Endodermal cell (in vitro differentiated cells): ENCODE data around the gene AVP. TPM values are rescaled to one million over a fixed set of nuclear protein-coding genes. Genes with fewer than 3 reads are reported as not detected.
"Not testable (repeated sequence)": the region's sequence is repeated elsewhere in the genome, so short reads cannot be mapped to it uniquely, and the experiment has no call there.

Experiments
- DNase-seq: peaks from one replicate; pipeline ENCODE4 v3.0.0-alpha.2; 2017
- H3K27ac ChIP-seq: 2 replicates; pipeline ENCODE4 v1.5.1; 2013; ENCODE audit warnings: mild to moderate bottlenecking, low read depth, low read length, moderate library complexity
- H3K27me3 ChIP-seq: 2 replicates; pipeline ENCODE4 v1.6.1; 2013; ENCODE audit warnings: mild to moderate bottlenecking, low read length, moderate library complexity; ENCODE audit not compliant: insufficient read depth, control insufficient read depth, poor library complexity, severe bottlenecking
- H3K36me3 ChIP-seq: 2 replicates; pipeline ENCODE4 v1.7.0; 2013; ENCODE audit warnings: mild to moderate bottlenecking, low read length, moderate library complexity; ENCODE audit not compliant: control insufficient read depth, insufficient read depth
- H3K4me1 ChIP-seq: one replicate; pipeline ENCODE4 v1.7.0; 2013; ENCODE audit warnings: low read length; ENCODE audit not compliant: control insufficient read depth, insufficient read depth
- H3K4me3 ChIP-seq: 2 replicates; pipeline ENCODE4 v1.5.1; 2013; ENCODE audit warnings: mild to moderate bottlenecking, low read length, moderate library complexity
- H3K9ac ChIP-seq: 2 replicates; pipeline ENCODE4 v1.6.1; 2013; ENCODE audit warnings: mild to moderate bottlenecking, low read length, moderate library complexity; ENCODE audit not compliant: poor library complexity, severe bottlenecking; ENCODE audit errors: extremely low read depth
- H3K9me3 ChIP-seq: 2 replicates; pipeline ENCODE4 v1.6.1; 2013; ENCODE audit warnings: mild to moderate bottlenecking, low read length, moderate library complexity; ENCODE audit not compliant: control insufficient read depth
- H3K27ac Mint-ChIP-seq: 2 replicates; pipeline ENCODE4 v1.8.0; 2020; ENCODE audit warnings: mixed read lengths
- H3K27me3 Mint-ChIP-seq: 2 replicates; pipeline ENCODE4 v1.8.0; 2021; ENCODE audit warnings: mild to moderate bottlenecking, mixed read lengths; ENCODE audit not compliant: insufficient read depth
- H3K36me3 Mint-ChIP-seq: 2 replicates; pipeline ENCODE4 v1.8.0; 2020; ENCODE audit warnings: low read depth, mixed read lengths
- H3K4me1 Mint-ChIP-seq: 2 replicates; pipeline ENCODE4 v1.8.0; 2020; ENCODE audit warnings: mixed read lengths
- H3K4me3 Mint-ChIP-seq: 2 replicates; pipeline ENCODE4 v1.8.0; 2020; ENCODE audit warnings: mild to moderate bottlenecking, moderate library complexity, mixed read lengths
- H3K9me3 Mint-ChIP-seq: 2 replicates; pipeline ENCODE4 v1.8.0; 2020; ENCODE audit warnings: mild to moderate bottlenecking, mixed read lengths
- CTCF ChIP-seq: fragments of 200-600 bp; sonication (generic); conservative IDR thresholded peaks from 2 replicates; pipeline ENCODE4 v1.5.0; 2021; ENCODE audit warnings: antibody characterized with exemption, mild to moderate bottlenecking
- WGBS, 2 experiments: methylation state at CpG; one replicate each; pipeline versions ENCODE4 v1.1.5 to v1.1.7; 2013; ENCODE audit warnings: missing lambda C conversion rate in 2 of 2, mixed read lengths in 1 of 2; ENCODE audit not compliant: insufficient coverage in 1 of 2, insufficient read length in 1 of 2; 5-methylcytosine and 5-hydroxymethylcytosine counted together
- total RNA-seq, 2 donors: library from RNA; stranded (reverse); fragmentation: NEBNext Ultra II Directional in 1 of 2; extraction: Animal tissue kit (Norgen Biotek cat#: 25700) in 1 of 2; gene quantifications; 2 replicates in 1 of 2; 3 replicates in 1 of 2; pipeline ENCODE4 v1.2.1, GENCODE V29; 2021

Gene AVP
- total RNA-seq, 2 donors from 2014 or later, result not detected

- Histone ChIP-seq H3K36me3 (peaks cover 39% of the 10 kb centered on the region), H3K4me1 (no peaks in the 10 kb centered on the region), H3K9ac (no peak overlapping the region), H3K27ac (no peak overlapping the region), H3K9me3 (peaks cover 26% of the 10 kb centered on the region), H3K4me3 (no peak overlapping the region), H3K27me3 (no peaks in the 10 kb centered on the region)
- no peak overlapping the region for H3K27ac Mint-ChIP-seq
- H3K27me3 Mint-ChIP-seq, result peaks cover 2% of the 10 kb centered on the region
- 91 to 92% methylated on average over 4 to 5 of the region's 5 CpGs for WGBS, 2 experiments
- peaks cover 45% of the 10 kb centered on the region for H3K36me3 Mint-ChIP-seq
- H3K4me3 Mint-ChIP-seq, result no peak overlapping the region
- H3K4me1 Mint-ChIP-seq, result peaks cover 2% of the 10 kb centered on the region
- TF ChIP-seq CTCF, result no peak
- no peak for DNase-seq
- H3K9me3 Mint-ChIP-seq, result peaks cover 24% of the 10 kb centered on the region
These were observed 34.5 kb upstream of the AVP start for GRCh38 chr20:3119044-3119443.

GRCh38 chr20:3117839-3118379, 33.4 kb upstream of the AVP start:
- H3K4me3 ChIP-seq, H3K4me1 Mint-ChIP-seq, H3K27ac Mint-ChIP-seq, H3K27me3 ChIP-seq, H3K27me3 Mint-ChIP-seq, H3K4me3 Mint-ChIP-seq, H3K4me1 ChIP-seq, H3K9ac ChIP-seq, H3K27ac ChIP-seq: not testable (repeated sequence)
- Histone ChIP-seq H3K36me3 (peaks cover 33% of the 10 kb centered on the region), H3K9me3 (peaks cover 14% of the 10 kb centered on the region)
- H3K36me3 Mint-ChIP-seq, result peaks cover 40% of the 10 kb centered on the region
- H3K9me3 Mint-ChIP-seq, result peaks cover 12% of the 10 kb centered on the region
- peak; percentile 82 for TF ChIP-seq CTCF
- WGBS, 2 experiments, result 78 to 86% methylated on average over 6 to 13 of the region's 14 CpGs
- DNase-seq, result peak; percentile 85

GRCh38 chr20:3116341-3116740, 31.8 kb upstream of the AVP start:
- TF ChIP-seq CTCF, result no peak
- no peak overlapping the region for H3K4me3 Mint-ChIP-seq

More at GRCh38 chr20:3116341-3116740, 31.8 kb upstream of the AVP start:
- Histone ChIP-seq H3K9me3 (no peaks in the 10 kb centered on the region), H3K27ac (no peak overlapping the region), H3K4me3 (no peak overlapping the region), H3K9ac (no peak overlapping the region), H3K36me3 (peaks cover 17% of the 10 kb centered on the region), H3K27me3 (no peaks in the 10 kb centered on the region), H3K4me1 (no peaks in the 10 kb centered on the region)
- no peaks in the 10 kb centered on the region for H3K9me3 Mint-ChIP-seq
- peaks cover 2% of the 10 kb centered on the region for H3K4me1 Mint-ChIP-seq
- no peaks in the 10 kb centered on the region for H3K27me3 Mint-ChIP-seq
- WGBS, 2 experiments, result 90 to 100% methylated on average over 3 to 4 of the region's 4 CpGs
- DNase-seq, result no peak
- H3K27ac Mint-ChIP-seq, result no peak overlapping the region
- H3K36me3 Mint-ChIP-seq, result peaks cover 24% of the 10 kb centered on the region
